Raji (cell line): Measurements from ENCODE around the gene ETV6.

Source experiments
- POLR2A ChIP-seq: IDR thresholded peaks from 2 replicates; pipeline ENCODE4 v1.6.1; 2011; ENCODE audit warnings: low read depth, low read length, control low read depth; ENCODE audit not compliant: insufficient read depth

The ETV6 gene

GRCh38 chr12:11638315-11638916 is 11.1 kb upstream of the ETV6 start:
- no peak for TF ChIP-seq POLR2A

GRCh38 chr12:11639454-11639853 is 10.0 kb upstream of the ETV6 start:
- TF ChIP-seq POLR2A: no peak

GRCh38 chr12:11641522-11641921 is 8.0 kb upstream of the ETV6 start:
- TF ChIP-seq POLR2A: no peak

- TF ChIP-seq POLR2A: no peak
Measured at GRCh38 chr12:11642785-11643184, 6.7 kb upstream of the ETV6 start.

GRCh38 chr12:11645391-11645790 is 4.1 kb upstream of the ETV6 start:
- TF ChIP-seq POLR2A: no peak

- no peak for TF ChIP-seq POLR2A
Measured at GRCh38 chr12:11648514-11649412, 711 bp upstream of the ETV6 start.

- TF ChIP-seq POLR2A: peak; percentile 11; the same call in 1 of the 2 replicates
Measured at GRCh38 chr12:11650286-11651281, 1.1 kb downstream of the ETV6 start.

- TF ChIP-seq POLR2A: no peak
Measured at GRCh38 chr12:11651381-11651780, 1.9 kb downstream of the ETV6 start.

- TF ChIP-seq POLR2A: peak; percentile 47
Measured at GRCh38 chr12:11651785-11652184, 2.3 kb downstream of the ETV6 start.

GRCh38 chr12:11652351-11653040 is 3.0 kb downstream of the ETV6 start:
- TF ChIP-seq POLR2A: peak; percentile 32; the same call in 1 of the 2 replicates

- TF ChIP-seq POLR2A: no peak
Measured at GRCh38 chr12:11653215-11653753, 3.8 kb downstream of the ETV6 start.

- TF ChIP-seq POLR2A: no peak
Measured at GRCh38 chr12:11654338-11654737, 4.9 kb downstream of the ETV6 start.

GRCh38 chr12:11654802-11655201 is 5.3 kb downstream of the ETV6 start:
- TF ChIP-seq POLR2A: no peak

GRCh38 chr12:11655842-11656241 is 6.4 kb downstream of the ETV6 start:
- no peak for TF ChIP-seq POLR2A
